T-helper 1 cell (primary cell): Measurements from ENCODE around the gene LZTS3.
A peak's percentile ranks its signal among the peaks of the same experiment; 100 is the strongest.
"Not testable (repeated sequence)": the region's sequence is repeated elsewhere in the genome, so short reads cannot be mapped to it uniquely, and the experiment has no call there.

Experiments
- DNase-seq, 5 donors: peaks; one replicate each; pipeline ENCODE4 v3.0.0-alpha.2; 2012 to 2020

The LZTS3 gene

DNA sequence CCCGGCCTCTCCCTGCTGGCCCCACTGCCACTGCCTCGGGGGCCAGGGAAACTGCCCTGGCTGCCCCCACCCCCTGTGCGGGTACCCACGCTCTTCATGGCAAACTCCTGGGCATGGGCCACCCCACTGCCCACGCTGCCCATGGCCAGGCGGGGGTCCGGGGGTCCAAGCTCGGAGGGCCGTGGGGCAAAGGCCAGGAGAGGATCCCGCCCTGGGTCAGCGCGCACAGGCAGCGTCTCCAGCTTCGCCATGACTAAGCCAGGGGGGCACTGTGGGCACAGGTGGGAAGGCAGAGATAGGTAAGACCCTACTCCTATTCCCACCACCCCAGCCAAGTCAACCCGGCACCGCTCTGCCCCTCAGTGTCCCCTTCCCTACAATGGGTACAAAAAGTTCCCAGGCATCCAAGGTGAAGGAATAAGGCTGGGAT lies 6.4 kb downstream of the LZTS3 start:
- no peak for DNase-seq

- no peak for DNase-seq
Observed at GRCh38 chr20:3166338-3166912, 6.9 kb downstream of the LZTS3 start.

- DNase-seq = no peak
Observed at GRCh38 chr20:3165473-3166337, 7.6 kb downstream of the LZTS3 start.

DNA sequence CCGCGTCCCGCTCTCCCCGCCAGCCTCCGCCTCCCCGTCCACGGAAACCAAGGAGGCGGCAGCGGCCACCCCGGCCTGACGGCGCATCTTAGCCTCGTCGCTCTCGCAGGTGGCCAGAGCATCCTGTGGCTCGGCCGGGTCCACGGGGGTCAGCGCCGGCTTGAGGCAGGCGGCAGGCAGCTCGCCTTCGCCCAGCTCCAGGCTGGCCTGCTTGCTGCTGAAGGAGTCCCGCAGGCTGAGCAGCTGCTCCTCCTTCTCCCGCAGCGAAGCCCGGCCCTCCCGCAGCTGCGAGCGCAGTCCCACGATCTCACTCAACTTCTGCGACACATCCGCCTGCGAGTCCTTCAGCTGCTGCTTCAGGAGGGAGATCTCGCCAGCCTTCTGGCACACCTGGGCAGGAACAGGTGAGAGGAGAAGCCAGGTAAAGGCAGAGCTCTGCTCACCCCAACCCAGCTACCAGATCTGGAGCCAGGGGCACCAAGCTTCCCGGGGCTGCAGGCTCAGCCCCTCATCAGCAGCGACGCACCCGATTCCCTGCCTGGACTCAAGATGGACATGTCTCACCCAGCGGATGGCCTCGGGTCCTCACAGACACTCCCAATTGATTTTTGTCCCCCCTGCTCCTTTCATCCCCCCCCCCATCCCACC lies 8.5 kb downstream of the LZTS3 start:
- DNase-seq = no peak

DNA sequence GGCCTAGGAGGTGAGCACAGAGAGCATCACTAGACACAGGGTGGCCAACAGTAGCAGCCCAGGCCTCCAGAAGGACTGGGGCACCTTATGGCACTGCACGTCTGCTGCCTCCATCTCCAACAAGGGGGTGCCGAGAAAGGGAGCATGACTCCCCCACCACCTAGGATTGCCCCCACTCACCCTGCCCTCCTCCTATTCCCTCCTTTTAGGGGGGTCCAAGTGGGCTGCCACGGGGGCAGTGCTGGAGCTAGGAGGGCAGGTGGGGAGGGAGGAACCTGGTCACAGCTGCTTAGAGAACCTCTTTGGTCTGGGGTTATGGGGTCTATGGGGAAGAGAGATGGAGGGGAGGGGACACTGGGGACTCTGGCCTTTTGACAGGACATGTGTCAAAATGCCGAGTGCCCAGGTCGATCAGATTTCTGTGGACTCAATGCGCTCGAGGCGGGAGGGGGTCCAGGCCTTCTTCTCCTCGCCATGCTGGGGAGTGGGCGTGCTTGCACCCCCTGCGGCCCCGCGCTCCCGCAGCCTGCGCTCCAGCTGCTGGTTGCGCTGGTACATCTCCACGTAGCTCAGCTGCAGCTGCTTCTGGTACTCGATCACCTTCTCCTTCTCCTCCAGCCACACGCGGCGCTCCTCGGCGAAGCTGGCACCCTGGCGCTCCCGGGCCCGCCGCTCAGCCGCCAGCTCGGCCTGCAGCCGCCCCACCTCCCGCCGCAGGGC lies 9.1 kb downstream of the LZTS3 start:
- no peak for DNase-seq

GRCh38 chr20:3163099-3164042 lies 10.0 kb downstream of the LZTS3 start:
- DNase-seq = no peak

DNA sequence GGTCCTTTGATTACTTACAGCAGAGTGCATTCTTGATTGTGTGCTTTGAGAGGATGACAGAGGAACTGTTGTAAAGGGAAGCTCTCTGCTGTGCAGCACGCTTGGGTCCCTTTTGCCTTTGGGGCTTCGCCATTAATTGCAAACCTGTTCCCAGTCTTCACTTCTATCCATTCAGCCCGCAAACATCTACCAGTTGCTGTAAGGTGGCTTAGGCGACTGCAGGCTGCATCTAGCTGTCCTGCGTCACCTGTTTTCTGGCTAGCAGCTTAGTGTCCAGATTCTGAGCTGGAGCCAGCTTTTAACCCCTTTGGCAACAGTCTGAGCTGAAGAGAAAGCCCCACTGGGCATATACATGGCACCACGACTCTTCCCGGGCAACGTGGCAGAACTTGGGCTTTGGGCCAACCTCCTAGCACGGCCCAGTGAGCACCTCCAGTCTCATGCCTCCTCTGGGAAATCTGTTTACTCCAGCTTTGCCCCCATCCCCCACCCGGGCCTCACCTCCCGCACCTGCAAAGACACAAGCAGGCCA lies 11.2 kb downstream of the LZTS3 start:
- DNase-seq = no peak

DNA sequence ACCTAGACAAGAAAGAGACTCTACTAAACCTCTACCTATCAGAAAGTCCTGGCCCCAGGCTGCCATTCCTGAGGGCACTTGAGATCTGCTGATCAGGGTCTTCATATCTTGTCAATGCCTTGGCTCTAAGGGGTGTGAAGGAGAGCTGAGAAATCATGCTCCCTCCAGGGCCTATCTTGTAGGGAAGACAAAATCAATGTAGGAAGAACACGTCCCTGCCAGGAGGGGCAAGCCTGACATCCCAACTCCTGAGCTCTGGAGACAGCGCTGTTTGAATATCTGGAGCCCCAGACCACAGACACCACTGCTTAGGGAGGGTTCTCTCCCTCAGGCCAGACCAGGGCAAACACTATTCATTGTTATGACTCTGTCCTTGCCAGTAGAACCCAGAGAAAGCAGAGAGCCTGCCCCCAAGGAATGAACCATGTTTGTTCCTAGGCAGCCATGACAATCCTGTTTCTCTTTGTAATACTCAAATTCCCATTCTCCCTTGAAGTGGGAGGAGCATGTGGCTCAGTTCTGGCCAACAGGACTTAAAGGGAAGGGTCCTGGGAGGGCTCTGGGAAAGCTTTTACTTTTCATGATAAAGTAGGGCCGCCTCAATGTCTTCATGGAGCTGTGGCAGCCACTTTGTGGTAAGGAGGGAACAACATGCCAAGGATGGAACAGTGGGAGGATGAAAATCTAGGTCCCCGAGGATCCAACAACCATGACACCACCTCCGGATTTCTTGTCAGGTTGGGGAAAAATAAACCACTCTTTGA lies 11.9 kb downstream of the LZTS3 start:
- DNase-seq = no peak

- no peak for DNase-seq
Observed at GRCh38 chr20:3160418-3160817, 12.9 kb downstream of the LZTS3 start.

DNA sequence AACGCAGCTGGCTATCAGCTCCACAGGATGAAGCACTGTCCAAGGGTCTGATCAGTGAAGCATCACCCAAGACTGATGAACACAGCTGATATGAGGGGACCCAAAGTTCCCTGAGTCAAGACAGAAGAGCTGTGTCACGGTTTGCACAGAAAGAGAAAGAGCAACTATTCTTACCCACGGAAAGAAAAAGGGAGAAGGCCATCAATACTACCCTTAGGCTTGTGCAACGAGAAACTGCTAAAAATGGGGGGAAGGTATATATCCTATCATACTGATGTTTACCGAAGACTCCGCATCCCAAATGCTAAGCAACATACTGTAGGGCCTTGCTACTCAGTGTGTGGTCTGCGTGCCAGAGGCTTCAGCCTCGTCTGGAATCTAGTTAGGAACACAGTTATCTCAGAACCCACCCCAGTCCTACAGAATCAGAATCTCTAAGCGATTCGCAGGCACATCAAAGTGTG lies 14.3 kb downstream of the LZTS3 start:
- peak in 1 of 5 donors; percentile 42 for DNase-seq

- no peak for DNase-seq
Observed at GRCh38 chr20:3157817-3158216, 15.5 kb downstream of the LZTS3 start.

DNA sequence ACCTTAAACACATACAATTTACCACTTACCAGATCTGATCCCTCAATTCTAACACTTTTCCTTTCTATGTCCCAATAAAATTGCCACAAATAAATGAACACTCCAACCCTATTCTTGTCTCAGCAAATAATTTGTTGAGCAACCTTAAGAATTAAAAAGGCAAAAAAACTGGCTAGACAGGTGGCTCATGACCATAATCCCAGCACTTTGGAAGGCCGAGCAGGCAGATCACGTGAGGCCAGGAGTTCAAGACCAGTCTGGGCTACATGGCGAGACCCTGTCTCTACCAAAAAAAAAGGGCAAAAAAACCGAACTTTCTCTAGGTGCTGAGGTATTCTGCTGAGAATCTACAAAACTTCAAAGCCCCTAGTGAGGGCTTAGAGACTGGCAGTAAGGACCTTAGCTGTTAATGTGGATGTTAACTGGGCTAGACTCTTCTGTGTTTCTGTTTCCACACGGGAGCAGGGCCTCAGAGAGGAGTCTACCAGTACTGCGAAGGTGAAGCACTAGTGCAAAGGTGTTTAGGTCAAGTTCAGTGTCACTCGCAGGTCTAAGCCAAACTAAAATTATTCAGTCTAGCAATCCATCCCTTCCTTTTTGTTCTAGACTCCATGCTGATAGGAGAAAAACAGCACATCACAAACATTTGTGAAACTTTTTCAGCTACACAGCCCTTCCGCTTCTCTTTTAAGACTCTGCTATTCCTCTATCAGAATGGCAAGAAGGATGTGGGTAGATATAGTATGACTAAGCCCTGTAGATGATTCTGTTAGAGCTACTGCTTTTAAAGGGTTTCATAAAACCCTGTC lies 16.3 kb downstream of the LZTS3 start:
- peak in 1 of 5 donors; percentile 84 for DNase-seq

- DNase-seq = not testable (repeated sequence)
Observed at GRCh38 chr20:3152057-3152644, 21.2 kb downstream of the LZTS3 start.

DNA sequence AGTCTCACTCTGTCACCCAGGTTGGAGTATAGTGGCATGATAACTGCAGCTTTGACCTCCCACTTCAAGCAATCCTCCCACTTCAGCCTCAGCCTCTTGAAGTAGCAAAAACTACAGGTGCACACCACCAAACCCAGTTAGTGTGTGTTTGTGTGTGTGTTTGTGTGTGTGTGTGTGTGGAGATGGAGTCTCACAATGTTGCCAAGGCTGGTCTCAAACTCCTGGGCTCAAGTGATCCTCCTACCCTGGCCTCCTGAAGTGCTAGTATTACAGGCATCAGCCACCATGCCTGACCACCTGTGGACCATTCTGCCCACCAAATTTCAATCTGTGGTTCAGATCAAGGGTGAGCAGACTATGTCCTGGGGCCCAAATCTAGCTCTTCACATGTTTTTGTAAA lies 22.4 kb downstream of the LZTS3 start:
- no peak for DNase-seq

DNA sequence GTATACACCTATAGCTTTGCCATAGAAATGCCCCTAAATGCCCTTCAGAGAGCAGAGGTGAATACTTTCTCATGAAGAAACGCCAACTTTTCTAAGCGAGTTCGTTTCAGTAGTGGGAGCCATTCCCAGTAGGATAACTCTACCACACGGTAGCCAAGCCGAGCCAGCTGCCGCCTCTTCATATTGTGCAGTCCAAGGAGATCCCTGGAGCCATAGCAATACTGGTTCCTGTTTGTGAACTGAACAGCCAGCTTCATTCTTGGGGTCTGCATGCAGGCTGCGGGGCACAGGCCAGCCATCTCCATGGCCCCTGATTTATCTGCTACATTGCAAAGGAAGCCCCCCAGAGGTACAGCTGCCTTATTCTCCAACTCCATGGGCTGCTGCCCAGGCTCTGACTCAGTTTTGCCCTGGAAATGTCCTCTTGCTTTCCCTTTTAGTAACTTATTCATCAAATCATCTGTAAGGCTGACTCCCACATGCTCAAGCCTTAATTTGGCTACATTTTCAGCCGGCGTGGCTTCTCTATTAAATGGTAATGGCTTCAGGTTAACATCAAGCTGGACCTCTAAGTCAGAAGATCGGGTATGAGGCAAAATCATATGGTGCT lies 26.5 kb downstream of the LZTS3 start:
- no peak for DNase-seq

DNA sequence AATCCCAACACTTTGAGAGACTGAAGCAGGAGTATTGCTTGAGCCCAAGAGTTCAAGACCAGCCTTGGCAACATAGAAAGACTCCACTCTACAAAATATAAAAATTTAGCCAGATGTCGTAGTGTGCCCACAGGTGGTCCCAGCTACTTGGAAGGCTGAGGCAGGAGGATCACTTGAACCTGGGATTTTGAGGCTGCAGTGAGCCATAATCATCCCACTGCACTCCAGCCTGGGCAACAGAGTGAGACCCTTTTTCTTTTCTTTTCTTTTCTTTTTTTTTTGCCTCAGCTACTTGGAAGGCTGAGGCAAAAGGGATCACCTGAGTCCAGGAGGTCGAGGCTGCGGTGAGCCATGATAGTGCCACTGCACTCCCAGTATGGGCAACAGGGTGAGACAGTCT lies 31.6 kb downstream of the LZTS3 start:
- DNase-seq = no peak

- DNase-seq = no peak
Observed at GRCh38 chr20:3137492-3137891, 35.9 kb downstream of the LZTS3 start.

GRCh38 chr20:3135507-3136070 lies 37.8 kb downstream of the LZTS3 start:
- no peak for DNase-seq

- DNase-seq = no peak
Observed at GRCh38 chr20:3134151-3134550, 39.2 kb downstream of the LZTS3 start.
